Nephron progenitor cell (in vitro differentiated cells): ENCODE data around the gene MAB21L4.

Experiments used
- DNase-seq: peaks from one replicate; pipeline ENCODE4 v3.0.0; 2021
- H3K27ac Mint-ChIP-seq: 2 replicates; pipeline ENCODE4 v1.8.0; 2021; ENCODE audit warnings: mild to moderate bottlenecking, moderate library complexity, mixed read lengths
- H3K27me3 Mint-ChIP-seq: 2 replicates; pipeline ENCODE4 v1.8.0; 2021; ENCODE audit warnings: mild to moderate bottlenecking, low read depth, mixed read lengths; ENCODE audit not compliant: poor library complexity
- H3K36me3 Mint-ChIP-seq: 2 replicates; pipeline ENCODE4 v1.8.0; 2021; ENCODE audit warnings: low read depth, mixed read lengths
- H3K4me1 Mint-ChIP-seq: 2 replicates; pipeline ENCODE4 v1.8.0; 2021; ENCODE audit warnings: mixed read lengths
- H3K4me3 Mint-ChIP-seq: 2 replicates; pipeline ENCODE4 v1.8.0; 2021; ENCODE audit warnings: mild to moderate bottlenecking, moderate library complexity, mixed read lengths
- H3K9me3 Mint-ChIP-seq: 2 replicates; pipeline ENCODE4 v1.8.0; 2021; ENCODE audit warnings: mild to moderate bottlenecking, moderate library complexity, mixed read lengths
- CTCF ChIP-seq: fragments of 200-600 bp; sonication (generic); IDR thresholded peaks from 2 replicates; pipeline ENCODE4 v1.5.0; 2021; ENCODE audit warnings: antibody characterized with exemption

MAB21L4 gene

DNA sequence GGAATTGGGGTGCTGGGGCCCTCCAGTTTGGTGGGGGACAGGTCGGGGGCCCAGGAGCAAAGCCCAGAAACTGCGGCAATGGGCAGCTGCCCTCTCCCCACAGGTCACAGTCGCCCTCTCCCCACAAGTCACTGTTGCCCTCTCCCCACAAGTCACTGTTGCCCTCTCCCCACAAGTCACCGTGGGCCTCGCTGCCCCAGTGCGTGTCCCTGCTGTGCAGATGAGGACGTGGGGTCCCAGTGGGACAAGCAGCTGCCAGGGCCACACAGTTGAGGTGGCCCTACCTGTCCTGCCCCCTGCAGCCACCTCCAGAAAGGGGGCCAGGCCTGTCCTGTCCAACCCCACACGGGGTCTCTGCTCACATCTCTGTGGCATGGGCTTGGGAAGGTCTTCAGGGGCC, 40.3 kb downstream of the MAB21L4 start:
- H3K36me3 Mint-ChIP-seq = no peaks in the 10 kb centered on the region
- no peak for DNase-seq
- no peak overlapping the region for H3K27ac Mint-ChIP-seq
- peaks cover 22% of the 10 kb centered on the region for H3K9me3 Mint-ChIP-seq
- H3K4me3 Mint-ChIP-seq = no peak overlapping the region
- no peak for TF ChIP-seq CTCF
- H3K27me3 Mint-ChIP-seq = peaks cover 21% of the 10 kb centered on the region
- peaks cover 14% of the 10 kb centered on the region for H3K4me1 Mint-ChIP-seq

DNA sequence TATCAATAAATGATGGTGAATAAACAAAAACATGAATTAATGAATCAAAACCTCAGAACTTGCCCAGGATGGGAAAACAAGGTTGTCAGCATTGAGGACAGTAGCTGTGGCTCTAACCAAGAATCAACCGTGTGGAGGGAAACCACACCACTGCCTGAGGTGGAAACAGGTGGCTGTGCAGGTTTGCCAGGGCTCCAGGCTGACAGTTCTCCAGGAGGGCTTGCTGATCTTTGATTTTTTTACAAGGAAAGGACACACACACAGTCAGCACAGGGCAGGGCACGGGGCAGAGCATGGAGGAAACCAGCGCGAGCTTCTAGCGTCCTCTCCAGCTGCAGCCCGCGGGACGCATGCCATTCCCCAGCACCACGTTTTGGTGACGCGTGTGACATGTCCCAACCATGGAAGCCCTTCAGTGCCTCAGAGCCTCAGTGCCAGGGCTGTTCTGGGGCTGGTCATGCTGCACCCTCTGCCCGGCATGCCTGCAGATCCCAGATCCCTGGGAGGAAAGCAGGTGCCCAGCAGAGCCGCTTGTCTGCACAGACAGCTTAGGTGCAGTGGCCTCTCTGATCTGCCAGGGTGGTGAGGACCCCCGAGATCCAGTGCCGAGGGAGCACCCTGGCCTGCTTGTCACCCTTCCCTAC, 43.2 kb downstream of the MAB21L4 start:
- Mint-ChIP-seq H3K4me3 (no peak overlapping the region), H3K9me3 (peaks cover 22% of the 10 kb centered on the region), H3K4me1 (peaks cover 14% of the 10 kb centered on the region), H3K27ac (no peak overlapping the region), H3K36me3 (no peaks in the 10 kb centered on the region), H3K27me3 (peaks cover 10% of the 10 kb centered on the region)
- no peak for TF ChIP-seq CTCF
- DNase-seq = no peak

GRCh38 chr2:240851078-240851991, 44.6 kb downstream of the MAB21L4 start:
- DNase-seq = peak; percentile 97
- no peak overlapping the region for H3K27ac Mint-ChIP-seq
- no peak overlapping the region for H3K4me3 Mint-ChIP-seq
- peaks cover 22% of the 10 kb centered on the region for H3K9me3 Mint-ChIP-seq
- peaks cover 10% of the 10 kb centered on the region for H3K4me1 Mint-ChIP-seq
- peaks cover 17% of the 10 kb centered on the region for H3K27me3 Mint-ChIP-seq
- TF ChIP-seq CTCF = peak; percentile 94
- H3K36me3 Mint-ChIP-seq = no peaks in the 10 kb centered on the region

GRCh38 chr2:240850756-240851077, 45.2 kb downstream of the MAB21L4 start:
- peaks cover 10% of the 10 kb centered on the region for H3K4me1 Mint-ChIP-seq

GRCh38 chr2:240850026-240850425, 45.9 kb downstream of the MAB21L4 start:
- Mint-ChIP-seq H3K27me3 (peaks cover 25% of the 10 kb centered on the region), H3K36me3 (no peaks in the 10 kb centered on the region), H3K4me1 (peaks cover 10% of the 10 kb centered on the region), H3K4me3 (no peak overlapping the region), H3K27ac (no peak overlapping the region), H3K9me3 (peaks cover 18% of the 10 kb centered on the region)
- TF ChIP-seq CTCF = no peak
- no peak for DNase-seq

More at GRCh38 chr2:240850756-240851077, 45.2 kb downstream of the MAB21L4 start:
- Mint-ChIP-seq H3K9me3 (peaks cover 22% of the 10 kb centered on the region), H3K27ac (no peak overlapping the region), H3K36me3 (no peaks in the 10 kb centered on the region), H3K4me3 (no peak overlapping the region), H3K27me3 (peaks cover 22% of the 10 kb centered on the region)
- no peak for DNase-seq
- no peak for TF ChIP-seq CTCF
